Keratinocyte (primary cell): Measurements from ENCODE around the gene GNPTAB.

Source experiments
- EZH2 ChIP-seq: IDR thresholded peaks from one replicate; pipeline ENCODE4 v1.6.1; 2012; ENCODE audit warnings: inconsistent platforms, mild to moderate bottlenecking, low read length, moderate library complexity
- TF ChIP-seq, protein P1 (sequence below), 3 experiments: IDR thresholded peaks in 1 of 3; conservative IDR thresholded peaks in 1 of 3; optimal IDR thresholded peaks in 1 of 3; 2 replicates in 2 of 3; 3 replicates in 1 of 3; pipeline versions ENCODE3 to v1.5.1; 2011; ENCODE audit warnings: low read length in 3 of 3, mild to moderate bottlenecking in 3 of 3, moderate library complexity in 2 of 3, control low read depth in 1 of 3, inconsistent platforms in 1 of 3; ENCODE audit not compliant: insufficient read depth in 2 of 3; ENCODE audit errors: extremely low read depth in 1 of 3

DNA sequence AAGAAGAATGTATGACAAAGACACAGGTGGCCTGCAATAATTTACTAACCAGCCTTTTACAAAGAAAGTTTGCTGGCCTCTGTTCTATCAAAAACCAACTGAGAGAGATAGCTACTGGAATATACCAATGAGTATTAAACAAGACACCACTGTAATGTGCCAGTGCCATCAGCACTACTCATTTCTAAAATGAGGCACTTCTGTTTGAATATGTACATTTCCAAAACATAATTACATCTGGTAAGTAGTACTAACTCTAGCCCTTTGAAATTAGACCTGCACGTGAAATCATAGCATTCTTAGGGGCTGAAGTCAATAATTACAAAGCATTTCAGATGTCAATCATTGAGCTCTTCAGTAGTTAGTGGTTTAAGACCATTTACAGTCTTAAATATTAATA is 84.6 kb downstream of the GNPTAB start:
- TF ChIP-seq, protein P1, sequence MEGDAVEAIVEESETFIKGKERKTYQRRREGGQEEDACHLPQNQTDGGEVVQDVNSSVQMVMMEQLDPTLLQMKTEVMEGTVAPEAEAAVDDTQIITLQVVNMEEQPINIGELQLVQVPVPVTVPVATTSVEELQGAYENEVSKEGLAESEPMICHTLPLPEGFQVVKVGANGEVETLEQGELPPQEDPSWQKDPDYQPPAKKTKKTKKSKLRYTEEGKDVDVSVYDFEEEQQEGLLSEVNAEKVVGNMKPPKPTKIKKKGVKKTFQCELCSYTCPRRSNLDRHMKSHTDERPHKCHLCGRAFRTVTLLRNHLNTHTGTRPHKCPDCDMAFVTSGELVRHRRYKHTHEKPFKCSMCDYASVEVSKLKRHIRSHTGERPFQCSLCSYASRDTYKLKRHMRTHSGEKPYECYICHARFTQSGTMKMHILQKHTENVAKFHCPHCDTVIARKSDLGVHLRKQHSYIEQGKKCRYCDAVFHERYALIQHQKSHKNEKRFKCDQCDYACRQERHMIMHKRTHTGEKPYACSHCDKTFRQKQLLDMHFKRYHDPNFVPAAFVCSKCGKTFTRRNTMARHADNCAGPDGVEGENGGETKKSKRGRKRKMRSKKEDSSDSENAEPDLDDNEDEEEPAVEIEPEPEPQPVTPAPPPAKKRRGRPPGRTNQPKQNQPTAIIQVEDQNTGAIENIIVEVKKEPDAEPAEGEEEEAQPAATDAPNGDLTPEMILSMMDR (optimal IDR thresholded peaks at IDR 0.05 in 1 of 3, IDR thresholded peaks at IDR 0.05 in 1 of 3, conservative IDR thresholded peaks at IDR 0.05 in 1 of 3; ENCODE audit: extremely low read depth in 1 of 3, insufficient read depth in 2 of 3, low read length in 3 of 3): no peak
- no peak for TF ChIP-seq EZH2
